Astrocyte (in vitro differentiated cells and primary cell): ENCODE results near the gene PTOV1. TPM values are rescaled to one million over a fixed set of nuclear protein-coding genes. Genes with fewer than 3 reads are reported as not detected.

Experiments
- DNase-seq: peaks from one replicate; pipeline ENCODE4 v3.0.0-alpha.2; 2010; ENCODE audit warnings: low read depth
- FAIRE-seq: peaks from 2 replicates; lab custom pipeline; 2011; peaks lifted over from hg19 to GRCh38; lab: Jason Lieb, UNC
- H2AFZ ChIP-seq: 2 replicates; pipeline ENCODE4 v1.6.0; 2012; ENCODE audit warnings: low read depth, low read length, inconsistent platforms
- H3K27ac ChIP-seq: 2 replicates; pipeline ENCODE4 v1.5.1; 2011; ENCODE audit warnings: low read depth, low read length, inconsistent platforms
- H3K27me3 ChIP-seq: 2 replicates; pipeline ENCODE4 v1.6.0; 2011; ENCODE audit warnings: low read length, inconsistent platforms; ENCODE audit not compliant: insufficient read depth
- H3K36me3 ChIP-seq: 2 replicates; pipeline ENCODE4 v1.5.1; 2011; ENCODE audit warnings: low read length, inconsistent platforms; ENCODE audit not compliant: insufficient read depth
- H3K4me1 ChIP-seq: 2 replicates; pipeline ENCODE4 v1.5.1; 2011; ENCODE audit warnings: low read length, inconsistent platforms; ENCODE audit not compliant: insufficient read depth
- H3K4me2 ChIP-seq: 2 replicates; pipeline ENCODE4 v1.6.0; 2012; ENCODE audit warnings: low read length, inconsistent platforms
- H3K4me3 ChIP-seq: 2 replicates; pipeline ENCODE4 v1.5.1; 2011; ENCODE audit warnings: low read depth, mild to moderate bottlenecking, low read length, inconsistent platforms; ENCODE audit not compliant: insufficient read depth
- H3K79me2 ChIP-seq: 2 replicates; pipeline ENCODE4 v1.6.0; 2012; ENCODE audit warnings: mild to moderate bottlenecking, low read length, inconsistent platforms; ENCODE audit not compliant: insufficient read depth
- H3K9ac ChIP-seq: 2 replicates; pipeline ENCODE4 v1.6.0; 2012; ENCODE audit warnings: mild to moderate bottlenecking, low read length, inconsistent platforms
- H3K9me3 ChIP-seq: 2 replicates; pipeline ENCODE4 v1.5.1; 2012; ENCODE audit warnings: low read depth, mild to moderate bottlenecking, low read length, inconsistent platforms; ENCODE audit not compliant: insufficient read depth
- H4K20me1 ChIP-seq: 2 replicates; pipeline ENCODE4 v1.6.0; 2012; ENCODE audit warnings: low read length, inconsistent platforms; ENCODE audit not compliant: insufficient read depth
- H3K27ac Mint-ChIP-seq: one replicate; pipeline ENCODE4 v1.8.0; 2021; ENCODE audit warnings: mild to moderate bottlenecking, mixed read lengths; ENCODE audit not compliant: unreplicated experiment
- H3K27me3 Mint-ChIP-seq: one replicate; pipeline ENCODE4 v1.8.0; 2021; ENCODE audit warnings: low read depth, mixed read lengths; ENCODE audit not compliant: unreplicated experiment
- H3K36me3 Mint-ChIP-seq: one replicate; pipeline ENCODE4 v1.8.0; 2021; ENCODE audit warnings: low read depth, mixed read lengths; ENCODE audit not compliant: unreplicated experiment
- H3K4me1 Mint-ChIP-seq: one replicate; pipeline ENCODE4 v1.8.0; 2021; ENCODE audit warnings: low read depth, mixed read lengths; ENCODE audit not compliant: unreplicated experiment
- H3K4me3 Mint-ChIP-seq: one replicate; pipeline ENCODE4 v1.8.0; 2021; ENCODE audit warnings: mild to moderate bottlenecking, moderate library complexity, mixed read lengths; ENCODE audit not compliant: unreplicated experiment
- H3K9me3 Mint-ChIP-seq: one replicate; pipeline ENCODE4 v1.8.0; 2021; ENCODE audit warnings: mild to moderate bottlenecking, mixed read lengths; ENCODE audit not compliant: unreplicated experiment
- EZH2 ChIP-seq: IDR thresholded peaks from 2 replicates; pipeline ENCODE4 v1.6.1; 2012; ENCODE audit warnings: mild to moderate bottlenecking, low read length, inconsistent platforms; ENCODE audit not compliant: insufficient read depth
- total RNA-seq: library from RNA; stranded (reverse); gene quantifications from 2 replicates; pipeline ENCODE4 v1.2.1, GENCODE V29; 2021
- TF ChIP-seq, protein P1 (sequence below): IDR thresholded peaks from 2 replicates; pipeline ENCODE4 v1.5.1; 2011; ENCODE audit warnings: low read depth, mild to moderate bottlenecking, inconsistent platforms, low read length, moderate library complexity; ENCODE audit not compliant: insufficient read depth

Gene PTOV1
- total RNA-seq, 1 donor from 2014 or later = 162 TPM

DNA sequence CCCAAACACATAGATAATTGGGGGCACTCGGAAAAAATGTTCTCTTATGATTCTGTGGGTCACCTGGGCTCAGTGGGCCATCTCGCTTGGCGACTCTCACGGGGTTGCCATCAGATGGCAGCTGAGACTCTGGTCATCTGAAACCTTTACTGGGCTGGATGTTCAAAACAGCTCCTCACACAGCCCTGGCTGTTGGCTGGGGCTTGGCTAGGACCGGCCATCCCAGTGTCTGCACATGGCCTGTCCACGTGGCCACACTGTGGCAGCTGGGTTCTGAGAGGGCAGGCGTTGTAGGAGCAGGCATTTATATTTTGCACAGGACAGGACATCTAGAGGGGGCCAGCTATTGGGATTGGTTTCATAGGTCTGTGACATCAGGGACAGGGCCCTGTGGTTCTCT lies 17.4 kb upstream of the PTOV1 start:
- peaks cover 9% of the 10 kb centered on the region for H3K36me3 ChIP-seq
- DNase-seq = no peak

DNA sequence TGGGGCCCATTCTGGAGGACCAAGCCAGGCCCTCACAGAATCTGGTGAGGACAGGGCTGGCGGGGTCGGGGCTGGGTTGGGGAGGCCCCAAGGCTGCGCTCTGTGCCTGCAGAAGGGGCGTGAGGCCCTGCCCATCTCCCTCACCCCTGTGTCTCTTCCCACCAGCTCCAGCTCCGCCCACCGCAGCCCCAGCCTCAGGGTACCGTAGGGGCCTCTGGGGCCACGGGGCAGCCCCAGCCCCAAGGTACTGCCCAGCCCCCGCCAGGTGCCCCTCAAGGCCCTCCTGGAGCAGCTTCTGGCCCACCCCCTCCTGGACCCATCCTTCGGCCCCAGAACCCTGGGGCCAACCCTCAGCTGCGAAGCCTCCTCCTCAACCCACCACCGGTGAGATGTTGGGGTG lies 15.4 kb upstream of the PTOV1 start:
- no peaks in the 10 kb centered on the region for H3K9me3 Mint-ChIP-seq
- no peak for DNase-seq
- no peaks in the 10 kb centered on the region for H3K9me3 ChIP-seq
- no peak overlapping the region for H3K4me2 ChIP-seq
- peaks cover 12% of the 10 kb centered on the region for H3K4me1 ChIP-seq
- no peaks in the 10 kb centered on the region for H3K79me2 ChIP-seq
- H3K27me3 ChIP-seq = no peaks in the 10 kb centered on the region
- no peaks in the 10 kb centered on the region for H3K27me3 Mint-ChIP-seq
- no peak overlapping the region for H3K9ac ChIP-seq
- peaks cover 9% of the 10 kb centered on the region for H3K4me1 Mint-ChIP-seq
- H3K4me3 Mint-ChIP-seq = no peak overlapping the region
- no peak overlapping the region for H3K27ac Mint-ChIP-seq
- no peak for FAIRE-seq
- peaks cover 41% of the 10 kb centered on the region for H3K36me3 Mint-ChIP-seq
- TF ChIP-seq, protein P1, sequence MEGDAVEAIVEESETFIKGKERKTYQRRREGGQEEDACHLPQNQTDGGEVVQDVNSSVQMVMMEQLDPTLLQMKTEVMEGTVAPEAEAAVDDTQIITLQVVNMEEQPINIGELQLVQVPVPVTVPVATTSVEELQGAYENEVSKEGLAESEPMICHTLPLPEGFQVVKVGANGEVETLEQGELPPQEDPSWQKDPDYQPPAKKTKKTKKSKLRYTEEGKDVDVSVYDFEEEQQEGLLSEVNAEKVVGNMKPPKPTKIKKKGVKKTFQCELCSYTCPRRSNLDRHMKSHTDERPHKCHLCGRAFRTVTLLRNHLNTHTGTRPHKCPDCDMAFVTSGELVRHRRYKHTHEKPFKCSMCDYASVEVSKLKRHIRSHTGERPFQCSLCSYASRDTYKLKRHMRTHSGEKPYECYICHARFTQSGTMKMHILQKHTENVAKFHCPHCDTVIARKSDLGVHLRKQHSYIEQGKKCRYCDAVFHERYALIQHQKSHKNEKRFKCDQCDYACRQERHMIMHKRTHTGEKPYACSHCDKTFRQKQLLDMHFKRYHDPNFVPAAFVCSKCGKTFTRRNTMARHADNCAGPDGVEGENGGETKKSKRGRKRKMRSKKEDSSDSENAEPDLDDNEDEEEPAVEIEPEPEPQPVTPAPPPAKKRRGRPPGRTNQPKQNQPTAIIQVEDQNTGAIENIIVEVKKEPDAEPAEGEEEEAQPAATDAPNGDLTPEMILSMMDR = no peak
- no peak for TF ChIP-seq EZH2
- H4K20me1 ChIP-seq = peaks cover 19% of the 10 kb centered on the region
- H3K4me3 ChIP-seq = no peak overlapping the region
- H2AFZ ChIP-seq = no peak overlapping the region
- H3K27ac ChIP-seq = no peak overlapping the region
- H3K36me3 ChIP-seq = peaks cover 16% of the 10 kb centered on the region

More for the DNA sequence above, 17.4 kb upstream of the PTOV1 start:
- Mint-ChIP-seq H3K27me3 (no peaks in the 10 kb centered on the region), H3K4me3 (no peak overlapping the region), H3K9me3 (no peaks in the 10 kb centered on the region), H3K4me1 (peaks cover 4% of the 10 kb centered on the region), H3K36me3 (peaks cover 31% of the 10 kb centered on the region), H3K27ac (no peak overlapping the region)
- H3K9ac ChIP-seq = no peak overlapping the region
- H3K4me1 ChIP-seq = peaks cover 17% of the 10 kb centered on the region
- no peak for FAIRE-seq
- no peaks in the 10 kb centered on the region for H3K79me2 ChIP-seq
- H3K9me3 ChIP-seq = no peaks in the 10 kb centered on the region
- H3K4me2 ChIP-seq = no peak overlapping the region
- H3K4me3 ChIP-seq = no peak overlapping the region
- TF ChIP-seq, protein P1 = no peak
- no peak for TF ChIP-seq EZH2
- H3K27me3 ChIP-seq = no peaks in the 10 kb centered on the region
- no peak overlapping the region for H2AFZ ChIP-seq
- no peak overlapping the region for H3K27ac ChIP-seq
- peaks cover 27% of the 10 kb centered on the region for H4K20me1 ChIP-seq

DNA sequence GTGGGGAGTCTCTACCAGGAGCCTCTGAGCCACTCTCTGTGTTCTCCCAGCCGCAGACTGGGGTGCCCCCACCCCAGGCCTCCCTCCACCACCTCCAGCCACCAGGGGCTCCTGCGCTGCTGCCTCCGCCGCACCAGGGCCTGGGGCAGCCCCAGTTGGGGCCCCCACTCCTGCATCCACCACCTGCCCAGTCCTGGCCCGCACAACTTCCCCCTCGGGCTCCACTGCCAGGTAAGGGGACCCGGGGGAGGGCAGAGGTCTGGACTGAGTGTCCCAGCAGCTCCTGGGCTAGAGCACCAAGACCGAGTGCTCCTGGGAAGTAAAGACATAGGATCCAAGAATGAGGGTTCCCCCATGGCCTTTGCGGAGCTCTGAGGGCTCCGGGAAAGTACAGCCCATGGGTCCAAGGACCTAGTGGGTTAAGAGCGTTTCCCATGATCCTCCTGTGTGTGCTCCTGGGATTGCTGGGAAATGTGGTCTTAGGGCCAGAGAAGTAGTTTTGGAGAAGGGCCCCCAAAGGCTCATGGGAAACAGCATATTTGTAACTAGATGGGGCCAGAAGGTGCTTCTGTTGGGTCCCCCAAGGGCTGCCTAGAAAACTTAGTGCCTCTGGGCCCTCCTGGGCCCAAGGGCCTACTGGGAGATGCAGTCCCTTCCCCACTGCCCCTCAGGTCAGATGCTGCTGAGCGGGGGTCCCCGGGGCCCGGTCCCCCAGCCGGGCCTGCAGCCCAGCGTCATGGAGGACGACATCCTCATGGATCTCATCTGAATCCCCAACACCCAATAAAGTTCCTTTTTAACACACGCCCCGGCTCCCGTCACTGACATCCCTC lies 14.6 kb upstream of the PTOV1 start:
- no peak for DNase-seq
- H3K36me3 ChIP-seq = peaks cover 16% of the 10 kb centered on the region
- no peak overlapping the region for H3K9ac ChIP-seq
- no peak overlapping the region for H3K4me3 ChIP-seq
- no peak overlapping the region for H3K27ac ChIP-seq
- H2AFZ ChIP-seq = no peak overlapping the region
- H4K20me1 ChIP-seq = peaks cover 19% of the 10 kb centered on the region
- peaks cover 12% of the 10 kb centered on the region for H3K4me1 ChIP-seq
- no peaks in the 10 kb centered on the region for H3K9me3 ChIP-seq
- H3K36me3 Mint-ChIP-seq = peaks cover 44% of the 10 kb centered on the region
- H3K27me3 Mint-ChIP-seq = no peaks in the 10 kb centered on the region
- no peak overlapping the region for H3K27ac Mint-ChIP-seq
- TF ChIP-seq EZH2 = no peak
- TF ChIP-seq, protein P1 = no peak
- no peaks in the 10 kb centered on the region for H3K9me3 Mint-ChIP-seq
- H3K4me1 Mint-ChIP-seq = peaks cover 11% of the 10 kb centered on the region
- no peak overlapping the region for H3K4me2 ChIP-seq
- H3K4me3 Mint-ChIP-seq = no peak overlapping the region
- no peaks in the 10 kb centered on the region for H3K79me2 ChIP-seq
- no peak for FAIRE-seq
- H3K27me3 ChIP-seq = no peaks in the 10 kb centered on the region
